K562 (cell line): Measurements from ENCODE around the gene CDKL4. TPM values are rescaled to one million over a fixed set of nuclear protein-coding genes. Genes with fewer than 3 reads are reported as not detected.
A peak's percentile ranks its signal among the peaks of the same experiment; 100 is the strongest.

ENCODE experiments used
- ATAC-seq: fragments of 200-7000 bp; cut with Tn5 transposase; 3 replicates; pipeline ENCODE4 v1.9.1; 2020; ENCODE audit warnings: moderate library complexity
- BruUV-seq: library from RNA; stranded (reverse); fragments of 400-500 nt; replicated peaks from 2 replicates; lab custom pipeline; 2021; lab: Mats Ljungman, UMichigan
- CTCF ChIA-PET: fragments of 300-600 bp; formaldehyde crosslinking; extraction: SDS; loops from one replicate; lab custom pipeline; 2021; ENCODE audit warnings: low intra/inter-chr PET ratio; lab: Yijun Ruan, JAX
- POLR2A ChIA-PET: fragments of 300-600, 350-650 bp; sonication (Branson Sonifier 250); formaldehyde crosslinking; extraction: SDS; loops from one replicate; lab custom pipeline; 2021; ENCODE audit warnings: antibody characterized with exemption, inconsistent platforms; lab: Yijun Ruan, JAX
- DNase-seq, 4 experiments: peaks; one replicate each; pipeline versions ENCODE4 v3.0.0 to v3.0.0-alpha.2; 2011 to 2018; ENCODE audit warnings: low spot score in 3 of 4, mixed read lengths in 3 of 4; ENCODE audit errors: extremely low read depth in 1 of 4
- FAIRE-seq: peaks from 2 replicates; lab custom pipeline; 2011; peaks lifted over from hg19 to GRCh38; lab: Jason Lieb, UNC
- H2AFZ ChIP-seq: 2 replicates; pipeline ENCODE4 v1.6.0; 2011; ENCODE audit warnings: low read depth, low read length, control low read depth, inconsistent platforms
- H3K27ac ChIP-seq: fragments of 200-600 bp; 3 replicates; pipeline ENCODE4 v1.8.0; 2011; ENCODE audit warnings: low read depth, mild to moderate bottlenecking, control low read depth, inconsistent platforms, low read length, moderate library complexity, mixed read lengths; ENCODE audit errors: extremely low read depth
- H3K27me3 ChIP-seq, 2 experiments: fragments of 300-600 bp in 1 of 2; 2 replicates in 1 of 2; 3 replicates in 1 of 2; pipeline versions ENCODE4 v1.6.0 to v1.8.0; 2011; ENCODE audit warnings: inconsistent platforms in 2 of 2, low read length in 2 of 2, mild to moderate bottlenecking in 1 of 2, mixed read lengths in 1 of 2, moderate library complexity in 1 of 2; ENCODE audit not compliant: control insufficient read depth in 2 of 2, insufficient read depth in 2 of 2
- H3K36me3 ChIP-seq: fragments of 300-600 bp; 3 replicates; pipeline ENCODE4 v1.8.0; 2011; ENCODE audit warnings: mild to moderate bottlenecking, low read length, inconsistent platforms; ENCODE audit not compliant: control insufficient read depth, insufficient read depth
- H3K4me1 ChIP-seq, 2 experiments: fragments of 200-600 bp in 1 of 2; replicated peaks in 1 of 2; 2 replicates in 1 of 2; 3 replicates in 1 of 2; pipeline versions ENCODE4 v1.5.1 to v1.8.0; 2011; ENCODE audit warnings: inconsistent platforms in 2 of 2, low read length in 2 of 2, mild to moderate bottlenecking in 1 of 2, mixed read lengths in 1 of 2, moderate library complexity in 1 of 2; ENCODE audit not compliant: control insufficient read depth in 2 of 2, insufficient read depth in 2 of 2
- H3K4me2 ChIP-seq: 2 replicates; pipeline ENCODE4 v1.6.1; 2011; ENCODE audit warnings: low read length, control low read depth, inconsistent platforms, mixed read lengths; ENCODE audit not compliant: insufficient read depth
- H3K4me3 ChIP-seq: fragments of 200-600 bp; sonication (generic), shearing (Covaris generic); 2 replicates; pipeline ENCODE4 v1.5.1; 2016; ENCODE audit warnings: control low read depth, inconsistent platforms
- H3K79me2 ChIP-seq: fragments of 200-600 bp; 3 replicates; pipeline ENCODE4 v1.8.0; 2011; ENCODE audit warnings: low read length, inconsistent platforms; ENCODE audit not compliant: control insufficient read depth, insufficient read depth
- H3K9ac ChIP-seq, 2 experiments: 2 replicates each; pipeline versions ENCODE4 v1.6.0 to v1.6.1; 2011; ENCODE audit warnings: low read depth in 2 of 2, low read length in 2 of 2, control low read depth in 1 of 2, inconsistent platforms in 1 of 2, mild to moderate bottlenecking in 1 of 2, mixed read lengths in 1 of 2; ENCODE audit not compliant: insufficient read depth in 1 of 2
- H3K9me1 ChIP-seq: one replicate; pipeline ENCODE4 v1.6.0; 2011; ENCODE audit warnings: inconsistent platforms, mild to moderate bottlenecking, low read length, moderate library complexity; ENCODE audit not compliant: control insufficient read depth, insufficient read depth
- H3K9me3 ChIP-seq: replicated peaks from 2 replicates; pipeline ENCODE4 v1.5.1; 2011; ENCODE audit warnings: low read depth, low read length, inconsistent platforms; ENCODE audit not compliant: control insufficient read depth, insufficient read depth
- H4K20me1 ChIP-seq: replicated peaks from 2 replicates; pipeline ENCODE4 v1.6.1; 2011; ENCODE audit warnings: low read length, inconsistent platforms, mixed read lengths; ENCODE audit not compliant: control insufficient read depth, insufficient read depth
- EHMT2 ChIP-seq: fragments of 450-650 bp; IDR thresholded peaks from 2 replicates; pipeline ENCODE4 v1.6.1; 2018; ENCODE audit warnings: antibody characterized with exemption
- KDM4B ChIP-seq, 2 experiments: fragments of 450-650 bp in 1 of 2; sonication (generic) in 1 of 2; IDR thresholded peaks; 2 replicates each; pipeline ENCODE4 v1.6.1; 2016 to 2017; ENCODE audit warnings: borderline replicate concordance in 2 of 2, antibody characterized with exemption in 1 of 2, low read depth in 1 of 2, mild to moderate bottlenecking in 1 of 2
- MIER1 ChIP-seq: fragments of 450-650 bp; IDR thresholded peaks from 2 replicates; pipeline ENCODE4 v1.6.1; 2016; ENCODE audit warnings: antibody characterized with exemption, mild to moderate bottlenecking, low read depth
- TARDBP ChIP-seq: fragments of 450-650 bp; IDR thresholded peaks from 2 replicates; pipeline ENCODE4 v1.6.1; 2016
- TEAD1 ChIP-seq, 2 experiments: fragments of 450-650 bp in 1 of 2; sonication (generic) in 1 of 2; formaldehyde crosslinking; IDR thresholded peaks; 2 replicates each; pipeline versions ENCODE4 v1.4.0 to v1.8.0; 2020 to 2022; ENCODE audit warnings: mild to moderate bottlenecking in 2 of 2, missing genetic modification reagents in 1 of 2
- WGBS: fragments of 100-300 bp; shearing (Covaris generic); methylation state at CpG from one replicate; pipeline ENCODE4 v1.1.6; 2016; ENCODE audit warnings: low coverage, mixed read lengths; ENCODE audit not compliant: insufficient coverage; ENCODE audit errors: missing lambda C conversion rate; 5-methylcytosine and 5-hydroxymethylcytosine counted together
- in situ Hi-C: fragments of 300-500 bp; cut with MboI; formaldehyde crosslinking; loops from 4 replicates; pipeline ENCODE4 v1.15.0; 2018; ENCODE audit warnings: inconsistent platforms, mixed read lengths
- intact Hi-C: fragments of 100-400 bp; cut with micrococcal nuclease; formaldehyde crosslinking; loops from 2 replicates; pipeline ENCODE4 v1.14.2; 2022
- polyA plus RNA-seq, 8 experiments: library from polyadenylated mRNA; depleted of rRNA in 4 of 8; stranded (reverse) in 5 of 8; unstranded in 3 of 8; fragments of >200 nt; fragmentation: Nextera tagmentation in 2 of 8; fragmentation: Illumina TruSeq in 1 of 8; extraction: Ambion mirVana in 2 of 8; extraction: Trizol in 1 of 8; gene quantifications; 2 replicates each; pipeline versions ENCODE4 v1.2.1 to v1.2.3, GENCODE V29; 2011 to 2014; ENCODE audit warnings: inconsistent platforms in 1 of 8, missing spikeins in 1 of 8
- total RNA-seq, 7 experiments: library from RNA; depleted of rRNA in 6 of 7; stranded (reverse); fragments of >200 nt in 6 of 7; fragmentation: Illumina TruSeq in 2 of 7; extraction: Trizol in 2 of 7; gene quantifications; 2 replicates each; pipeline versions ENCODE4 v1.2.1 to v1.2.3, GENCODE V29; 2011 to 2021; ENCODE audit warnings: low replicate concordance in 1 of 7
- TF ChIP-seq, protein P1 (sequence below), 2 experiments: fragments of 450-650 bp; formaldehyde crosslinking in 1 of 2; IDR thresholded peaks; 2 replicates each; pipeline versions ENCODE4 v1.4.0 to v1.6.1; 2014 to 2020; ENCODE audit warnings: mild to moderate bottlenecking in 2 of 2, borderline replicate concordance in 1 of 2, low read depth in 1 of 2
- TF ChIP-seq, protein P2 (sequence below): sonication (generic); formaldehyde crosslinking; IDR thresholded peaks from 2 replicates; pipeline ENCODE4 v1.8.0; 2022; ENCODE audit warnings: missing genetic modification reagents, mild to moderate bottlenecking, borderline replicate concordance

The CDKL4 gene
- total and polyA plus RNA-seq, 9 of the 15 experiments (the other 6 are each of a cell fraction or from before 2014, with no cell fraction given) = not detected

DNA sequence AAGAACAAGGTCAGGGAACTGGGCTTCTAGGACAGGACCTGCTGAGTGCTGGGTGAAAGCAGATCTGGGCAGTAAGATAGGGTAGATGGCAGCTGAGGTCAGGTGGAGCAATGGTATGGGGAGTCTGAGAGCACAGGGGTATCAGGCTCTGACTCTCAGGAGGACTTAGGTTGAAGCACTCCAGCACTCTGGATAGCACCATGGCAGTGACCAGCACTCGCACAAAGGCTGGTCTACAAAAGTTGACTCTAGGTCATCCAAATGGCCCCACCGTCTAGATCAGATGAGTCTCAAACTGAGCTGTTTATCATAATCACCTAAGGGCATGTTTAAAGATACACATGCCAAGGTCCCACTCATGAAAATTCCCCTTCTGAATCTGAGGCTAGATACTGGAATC is 60.1 kb downstream of the CDKL4 start:
- no peak overlapping the region for H2AFZ ChIP-seq
- intact Hi-C loops = no loop called here
- no peak for FAIRE-seq
- no peaks in the 10 kb centered on the region for H3K79me2 ChIP-seq
- H3K9me1 ChIP-seq = no peaks in the 10 kb centered on the region
- in situ Hi-C loops = no loop called here
- no peaks in the 10 kb centered on the region for H3K9me3 ChIP-seq
- TF ChIP-seq TARDBP (no peak), EHMT2 (peak; percentile 93), TEAD1 (CRISPR knock-in tag; IDR thresholded peaks at IDR 0.05) (no peak), KDM4B (IDR thresholded peaks at IDR 0.05; ENCODE audit: borderline replicate concordance in 2 of 2, low read depth in 1 of 2) (no peak), MIER1 (peak; percentile 74)
- TF ChIP-seq, protein P1, sequence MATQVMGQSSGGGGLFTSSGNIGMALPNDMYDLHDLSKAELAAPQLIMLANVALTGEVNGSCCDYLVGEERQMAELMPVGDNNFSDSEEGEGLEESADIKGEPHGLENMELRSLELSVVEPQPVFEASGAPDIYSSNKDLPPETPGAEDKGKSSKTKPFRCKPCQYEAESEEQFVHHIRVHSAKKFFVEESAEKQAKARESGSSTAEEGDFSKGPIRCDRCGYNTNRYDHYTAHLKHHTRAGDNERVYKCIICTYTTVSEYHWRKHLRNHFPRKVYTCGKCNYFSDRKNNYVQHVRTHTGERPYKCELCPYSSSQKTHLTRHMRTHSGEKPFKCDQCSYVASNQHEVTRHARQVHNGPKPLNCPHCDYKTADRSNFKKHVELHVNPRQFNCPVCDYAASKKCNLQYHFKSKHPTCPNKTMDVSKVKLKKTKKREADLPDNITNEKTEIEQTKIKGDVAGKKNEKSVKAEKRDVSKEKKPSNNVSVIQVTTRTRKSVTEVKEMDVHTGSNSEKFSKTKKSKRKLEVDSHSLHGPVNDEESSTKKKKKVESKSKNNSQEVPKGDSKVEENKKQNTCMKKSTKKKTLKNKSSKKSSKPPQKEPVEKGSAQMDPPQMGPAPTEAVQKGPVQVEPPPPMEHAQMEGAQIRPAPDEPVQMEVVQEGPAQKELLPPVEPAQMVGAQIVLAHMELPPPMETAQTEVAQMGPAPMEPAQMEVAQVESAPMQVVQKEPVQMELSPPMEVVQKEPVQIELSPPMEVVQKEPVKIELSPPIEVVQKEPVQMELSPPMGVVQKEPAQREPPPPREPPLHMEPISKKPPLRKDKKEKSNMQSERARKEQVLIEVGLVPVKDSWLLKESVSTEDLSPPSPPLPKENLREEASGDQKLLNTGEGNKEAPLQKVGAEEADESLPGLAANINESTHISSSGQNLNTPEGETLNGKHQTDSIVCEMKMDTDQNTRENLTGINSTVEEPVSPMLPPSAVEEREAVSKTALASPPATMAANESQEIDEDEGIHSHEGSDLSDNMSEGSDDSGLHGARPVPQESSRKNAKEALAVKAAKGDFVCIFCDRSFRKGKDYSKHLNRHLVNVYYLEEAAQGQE (IDR thresholded peaks at IDR 0.05; ENCODE audit: borderline replicate concordance) = peak; percentile 92
- TF ChIP-seq, protein P1 (CRISPR knock-in tag; IDR thresholded peaks at IDR 0.05; ENCODE audit: low read depth) = no peak
- TF ChIP-seq, protein P2, sequence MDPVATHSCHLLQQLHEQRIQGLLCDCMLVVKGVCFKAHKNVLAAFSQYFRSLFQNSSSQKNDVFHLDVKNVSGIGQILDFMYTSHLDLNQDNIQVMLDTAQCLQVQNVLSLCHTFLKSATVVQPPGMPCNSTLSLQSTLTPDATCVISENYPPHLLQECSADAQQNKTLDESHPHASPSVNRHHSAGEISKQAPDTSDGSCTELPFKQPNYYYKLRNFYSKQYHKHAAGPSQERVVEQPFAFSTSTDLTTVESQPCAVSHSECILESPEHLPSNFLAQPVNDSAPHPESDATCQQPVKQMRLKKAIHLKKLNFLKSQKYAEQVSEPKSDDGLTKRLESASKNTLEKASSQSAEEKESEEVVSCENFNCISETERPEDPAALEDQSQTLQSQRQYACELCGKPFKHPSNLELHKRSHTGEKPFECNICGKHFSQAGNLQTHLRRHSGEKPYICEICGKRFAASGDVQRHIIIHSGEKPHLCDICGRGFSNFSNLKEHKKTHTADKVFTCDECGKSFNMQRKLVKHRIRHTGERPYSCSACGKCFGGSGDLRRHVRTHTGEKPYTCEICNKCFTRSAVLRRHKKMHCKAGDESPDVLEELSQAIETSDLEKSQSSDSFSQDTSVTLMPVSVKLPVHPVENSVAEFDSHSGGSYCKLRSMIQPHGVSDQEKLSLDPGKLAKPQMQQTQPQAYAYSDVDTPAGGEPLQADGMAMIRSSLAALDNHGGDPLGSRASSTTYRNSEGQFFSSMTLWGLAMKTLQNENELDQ (CRISPR knock-in tag) = no peak
- TF ChIP-seq, all 486 proteins: peak for 3
- Histone ChIP-seq H3K4me3 (no peak overlapping the region), H3K36me3 (no peaks in the 10 kb centered on the region), H3K9ac (no peak overlapping the region), H3K4me1 (no peaks in the 10 kb centered on the region), H3K4me2 (no peak overlapping the region), H3K27me3 (no peaks in the 10 kb centered on the region), H3K27ac (no peak overlapping the region), H4K20me1 (no peaks in the 10 kb centered on the region)
- CTCF ChIA-PET = no interaction called here
- peak; percentile 49 for ATAC-seq
- DNase-seq = no peak
- POLR2A ChIA-PET = no interaction called here
- BruUV-seq = no TSS peak
- 21% methylated on average over 2 of the region's 2 CpGs for WGBS
